SU-DHL-6 (cell line): Measurements from ENCODE around the gene FCHO1.

ENCODE experiments used
- H2AFZ ChIP-seq: fragments of 200-600 bp; sonication (generic); 2 replicates; pipeline ENCODE4 v1.6.1; 2014; ENCODE audit warnings: low read depth, mild to moderate bottlenecking, moderate library complexity, mixed read lengths, antibody characterized with exemption, low read length; ENCODE audit not compliant: severe bottlenecking
- H3F3A ChIP-seq: fragments of 200-600 bp; shearing (Covaris generic); 2 replicates; pipeline ENCODE4 v1.6.0; 2016; ENCODE audit warnings: antibody characterized with exemption, mild to moderate bottlenecking; ENCODE audit not compliant: insufficient read depth
- H3K27ac ChIP-seq: fragments of 200-600 bp; sonication (generic); 2 replicates; pipeline ENCODE4 v1.5.1; 2016; ENCODE audit warnings: low read depth, mild to moderate bottlenecking, low read length, moderate library complexity, mixed read lengths
- H3K27me3 ChIP-seq: fragments of 200-600 bp; sonication (generic), shearing (Covaris generic); 2 replicates; pipeline ENCODE4 v1.6.0; 2014; ENCODE audit warnings: mild to moderate bottlenecking, low read length
- H3K36me3 ChIP-seq: fragments of 200-600 bp; sonication (generic); 2 replicates; pipeline ENCODE4 v1.6.1; 2014; ENCODE audit warnings: mild to moderate bottlenecking, low read length, mixed read lengths
- H3K4me2 ChIP-seq: fragments of 300-600, 200-600 bp; shearing (Covaris generic), sonication (generic); 2 replicates; pipeline ENCODE4 v1.6.0; 2014; ENCODE audit warnings: low read length, low read depth, mild to moderate bottlenecking; ENCODE audit not compliant: poor library complexity, severe bottlenecking
- H3K4me3 ChIP-seq: fragments of 200-600 bp; sonication (generic); 2 replicates; pipeline ENCODE4 v1.5.1; 2014; ENCODE audit warnings: antibody characterized with exemption, low read length, mild to moderate bottlenecking, mixed read lengths; ENCODE audit not compliant: insufficient read depth, poor library complexity, severe bottlenecking
- H3K79me2 ChIP-seq: fragments of 200-600 bp; sonication (generic); 2 replicates; pipeline ENCODE4 v1.6.1; 2014; ENCODE audit warnings: mild to moderate bottlenecking, low read length, moderate library complexity; ENCODE audit not compliant: insufficient read depth
- H3K9ac ChIP-seq: fragments of 200-600 bp; sonication (generic); 2 replicates; pipeline ENCODE4 v1.7.0; 2014; ENCODE audit warnings: mild to moderate bottlenecking, low read length
- H3K9me2 ChIP-seq: fragments of 200-600 bp; sonication (generic); replicated peaks from 2 replicates; pipeline ENCODE4 v1.6.1; 2014; ENCODE audit warnings: low read length; ENCODE audit not compliant: insufficient read depth
- H3K9me3 ChIP-seq: fragments of 200-600 bp; sonication (generic); 2 replicates; pipeline ENCODE4 v1.6.1; 2014; ENCODE audit warnings: low read length, mixed read lengths; ENCODE audit not compliant: insufficient read depth
- H4K20me1 ChIP-seq: fragments of 200-600 bp; sonication (generic); 2 replicates; pipeline ENCODE4 v1.6.1; 2014; ENCODE audit warnings: low read depth, mild to moderate bottlenecking, antibody characterized with exemption, low read length, moderate library complexity, mixed read lengths
- EZH2phosphoT487 ChIP-seq: fragments of 200-600 bp; sonication (generic), shearing (Covaris generic); conservative IDR thresholded peaks from 2 replicates; pipeline ENCODE4 v1.6.1; 2018; ENCODE audit warnings: mild to moderate bottlenecking, antibody characterized with exemption, low read length, moderate library complexity, mixed read lengths
- TF ChIP-seq, protein P1 (sequence below): fragments of 200-600 bp; sonication (generic); IDR thresholded peaks from one replicate; pipeline ENCODE4 v1.5.1; 2017; ENCODE audit warnings: antibody characterized with exemption, mild to moderate bottlenecking, low read length, moderate library complexity; ENCODE audit not compliant: insufficient read depth, poor library complexity, severe bottlenecking

The FCHO1 gene

DNA sequence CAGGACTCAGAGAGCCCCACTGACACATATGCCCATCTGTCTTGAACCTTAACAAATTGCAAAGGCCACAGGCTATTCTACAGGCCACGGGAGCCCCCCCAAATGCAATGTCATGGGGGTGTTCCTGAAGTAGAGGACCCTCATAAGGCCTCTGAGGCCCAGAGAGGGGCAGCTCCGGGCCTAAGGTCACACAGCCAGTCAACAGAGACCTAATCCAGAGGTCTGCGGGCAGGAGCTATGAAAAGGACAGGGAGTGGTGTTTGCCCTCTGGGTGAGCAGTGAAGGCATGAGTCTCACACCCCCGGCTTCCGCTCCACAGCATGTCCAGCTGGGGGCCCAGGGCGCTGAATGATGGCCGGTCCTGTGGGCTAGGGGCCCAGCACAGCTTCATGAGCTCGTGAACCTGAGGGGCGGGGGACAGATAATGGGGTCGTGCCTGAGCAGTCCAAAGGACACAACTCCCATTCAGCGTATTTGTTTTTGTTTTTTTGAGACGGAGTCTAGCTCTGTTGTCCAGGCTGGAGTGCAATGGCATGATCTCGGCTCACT is 75.3 kb downstream of the FCHO1 start:
- no peaks in the 10 kb centered on the region for H3K9me2 ChIP-seq
- TF ChIP-seq, protein P1, sequence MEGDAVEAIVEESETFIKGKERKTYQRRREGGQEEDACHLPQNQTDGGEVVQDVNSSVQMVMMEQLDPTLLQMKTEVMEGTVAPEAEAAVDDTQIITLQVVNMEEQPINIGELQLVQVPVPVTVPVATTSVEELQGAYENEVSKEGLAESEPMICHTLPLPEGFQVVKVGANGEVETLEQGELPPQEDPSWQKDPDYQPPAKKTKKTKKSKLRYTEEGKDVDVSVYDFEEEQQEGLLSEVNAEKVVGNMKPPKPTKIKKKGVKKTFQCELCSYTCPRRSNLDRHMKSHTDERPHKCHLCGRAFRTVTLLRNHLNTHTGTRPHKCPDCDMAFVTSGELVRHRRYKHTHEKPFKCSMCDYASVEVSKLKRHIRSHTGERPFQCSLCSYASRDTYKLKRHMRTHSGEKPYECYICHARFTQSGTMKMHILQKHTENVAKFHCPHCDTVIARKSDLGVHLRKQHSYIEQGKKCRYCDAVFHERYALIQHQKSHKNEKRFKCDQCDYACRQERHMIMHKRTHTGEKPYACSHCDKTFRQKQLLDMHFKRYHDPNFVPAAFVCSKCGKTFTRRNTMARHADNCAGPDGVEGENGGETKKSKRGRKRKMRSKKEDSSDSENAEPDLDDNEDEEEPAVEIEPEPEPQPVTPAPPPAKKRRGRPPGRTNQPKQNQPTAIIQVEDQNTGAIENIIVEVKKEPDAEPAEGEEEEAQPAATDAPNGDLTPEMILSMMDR, result no peak
- no peak for TF ChIP-seq EZH2phosphoT487
- no peak overlapping the region for H3K4me3 ChIP-seq
- H3K36me3 ChIP-seq, result no peaks in the 10 kb centered on the region
- no peak overlapping the region for H2AFZ ChIP-seq
- no peaks in the 10 kb centered on the region for H3F3A ChIP-seq
- no peak overlapping the region for H3K27ac ChIP-seq
- no peaks in the 10 kb centered on the region for H4K20me1 ChIP-seq
- no peak overlapping the region for H3K4me2 ChIP-seq
- no peaks in the 10 kb centered on the region for H3K9me3 ChIP-seq
- H3K9ac ChIP-seq, result no peak overlapping the region
- H3K79me2 ChIP-seq, result no peaks in the 10 kb centered on the region
- H3K27me3 ChIP-seq, result no peaks in the 10 kb centered on the region

DNA sequence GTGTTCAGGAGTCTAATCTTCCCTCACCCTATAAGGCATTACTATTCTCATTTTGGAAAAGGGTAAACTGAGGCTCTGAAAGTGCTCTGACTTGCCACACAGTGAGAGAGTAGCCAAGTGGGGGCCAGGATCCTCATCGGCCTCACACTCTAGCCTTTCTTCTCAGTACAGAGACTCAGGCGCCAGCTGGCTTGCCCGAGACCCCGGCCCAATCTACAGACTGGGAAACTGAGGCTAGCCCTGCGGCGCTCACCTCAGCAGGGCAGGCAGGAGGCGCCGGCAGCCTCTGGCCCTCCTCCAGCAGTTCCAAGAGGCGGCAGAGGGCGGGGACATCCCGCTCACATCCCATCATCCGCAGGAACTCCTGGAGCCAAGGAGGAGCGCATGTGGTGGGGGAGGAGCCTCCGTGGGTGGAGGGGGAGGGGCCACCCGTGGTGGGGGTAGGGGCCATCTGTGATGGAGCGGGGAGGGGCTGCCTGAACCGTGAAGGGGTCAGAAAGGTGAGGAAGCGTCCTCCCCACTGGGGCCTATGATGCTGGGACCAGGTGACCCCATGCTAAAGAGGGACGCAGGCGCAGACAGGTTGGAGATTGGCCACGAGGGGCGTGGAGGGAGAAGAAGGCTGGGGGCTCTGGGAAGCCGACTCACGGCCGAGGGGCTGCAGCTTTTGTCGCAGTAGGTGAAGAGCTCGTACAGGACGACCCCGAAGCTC is 78.7 kb downstream of the FCHO1 start:
- Histone ChIP-seq H3K27ac (no peak overlapping the region), H4K20me1 (no peaks in the 10 kb centered on the region), H2AFZ (no peak overlapping the region), H3K4me2 (no peak overlapping the region), H3K79me2 (no peaks in the 10 kb centered on the region), H3K4me3 (no peak overlapping the region), H3K27me3 (no peaks in the 10 kb centered on the region), H3K9me2 (no peaks in the 10 kb centered on the region), H3K9me3 (no peaks in the 10 kb centered on the region), H3K36me3 (no peaks in the 10 kb centered on the region), H3F3A (no peaks in the 10 kb centered on the region), H3K9ac (no peak overlapping the region)
- no peak for TF ChIP-seq EZH2phosphoT487
- TF ChIP-seq, protein P1, result no peak

DNA sequence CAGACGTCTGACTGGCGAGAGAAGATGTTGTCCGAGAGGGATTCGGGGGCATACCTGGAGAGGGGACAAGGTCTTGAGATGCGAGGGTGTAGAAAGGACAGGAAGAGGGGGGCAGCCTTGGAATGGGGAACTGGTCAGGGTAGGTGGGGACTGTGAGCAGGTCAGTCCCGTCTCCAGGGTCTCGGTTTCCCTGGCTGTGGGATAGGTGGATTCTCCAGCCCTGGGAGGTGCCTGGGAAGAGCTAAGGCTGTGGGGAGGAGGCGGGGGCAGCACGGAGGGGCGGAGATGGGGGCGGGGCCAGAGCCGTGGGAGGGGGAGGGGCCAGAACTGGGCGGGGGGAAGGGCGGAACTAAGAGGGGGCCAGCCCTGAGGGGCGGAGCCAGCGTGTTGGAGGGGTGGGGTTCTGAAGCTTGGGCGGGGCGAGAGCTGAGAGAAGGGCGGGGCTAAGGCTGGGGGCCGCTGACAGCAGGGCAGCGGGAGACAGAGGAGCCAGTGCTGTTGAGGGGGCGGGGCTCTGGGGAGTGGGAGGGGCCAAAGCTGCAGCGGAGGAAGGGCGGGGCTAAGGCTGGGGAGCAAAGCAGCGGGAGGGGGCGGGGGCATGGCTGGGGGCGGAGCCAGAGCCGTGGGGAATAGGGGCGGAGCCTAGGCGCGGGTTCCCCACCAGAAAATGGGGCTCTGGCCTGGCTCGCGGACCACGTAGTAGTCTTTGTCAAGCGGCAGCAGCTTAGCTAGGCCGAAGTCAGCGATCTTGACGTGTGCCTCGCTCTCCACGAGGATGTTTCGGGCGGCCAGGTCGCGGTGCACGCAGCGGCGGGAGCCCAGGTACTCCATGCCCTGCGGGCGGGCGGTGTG is 79.5 kb downstream of the FCHO1 start:
- Histone ChIP-seq H3K27ac (no peak overlapping the region), H2AFZ (no peak overlapping the region), H3K27me3 (no peaks in the 10 kb centered on the region), H3K9me3 (no peaks in the 10 kb centered on the region), H3K79me2 (no peaks in the 10 kb centered on the region), H3K4me3 (no peak overlapping the region), H3K36me3 (no peaks in the 10 kb centered on the region), H3K9ac (no peak overlapping the region), H3K9me2 (no peaks in the 10 kb centered on the region), H3K4me2 (no peak overlapping the region), H4K20me1 (no peaks in the 10 kb centered on the region), H3F3A (no peaks in the 10 kb centered on the region)
- no peak for TF ChIP-seq EZH2phosphoT487
- TF ChIP-seq, protein P1, result no peak
